Prostate gland (tissue), 2 donors: ENCODE measurements around the gene APAF1. TPM values are rescaled to one million over a fixed set of nuclear protein-coding genes. Genes with fewer than 3 reads are reported as not detected.

Source experiments
- DNase-seq: peaks from one replicate; pipeline ENCODE4 v3.0.0-alpha.2; 2019; ENCODE audit warnings: low spot score
- H3K27ac ChIP-seq, 2 donors: fragments of 200-600 bp; sonication (generic); 2 replicates each; pipeline ENCODE4 v1.5.1; 2017 to 2019
- H3K27me3 ChIP-seq: fragments of 200-600 bp; sonication (generic); replicated peaks from 2 replicates; pipeline ENCODE4 v1.5.1; 2019; ENCODE audit not compliant: insufficient read depth
- H3K36me3 ChIP-seq, 2 donors: fragments of 200-600 bp; sonication (generic); 1 replicate in 1 of 2; 2 replicates in 1 of 2; pipeline versions ENCODE4 v1.5.1 to v1.8.1; 2017 to 2019
- H3K4me1 ChIP-seq: fragments of 200-600 bp; sonication (generic); replicated peaks from 2 replicates; pipeline ENCODE4 v1.5.1; 2019
- H3K4me3 ChIP-seq, 2 donors: fragments of 200-600 bp; sonication (generic); 2 replicates each; pipeline ENCODE4 v1.5.1; 2017 to 2019
- H3K9me3 ChIP-seq: fragments of 200-600 bp; sonication (generic); 2 replicates; pipeline ENCODE4 v1.5.1; 2017
- POLR2A ChIP-seq: fragments of 450-650 bp; IDR thresholded peaks from one replicate; pipeline ENCODE4 v1.6.1; 2016; ENCODE audit warnings: antibody characterized with exemption, mild to moderate bottlenecking
- POLR2AphosphoS5 ChIP-seq: sonication (generic); formaldehyde crosslinking; IDR thresholded peaks from one replicate; pipeline ENCODE4 v1.6.1; 2017; ENCODE audit warnings: antibody characterized with exemption
- WGBS: methylation state at CpG from one replicate; pipeline ENCODE4 v1.1.5; 2018; 5-methylcytosine and 5-hydroxymethylcytosine counted together
- intact Hi-C: fragments of 100-400 bp; cut with DNase I; formaldehyde crosslinking; loops from one replicate; pipeline ENCODE4 v1.14.2; 2022
- total RNA-seq, 2 donors: library from RNA; depleted of rRNA; stranded (reverse); fragments of >200 nt; gene quantifications; one replicate each; pipeline ENCODE4 v1.1.0, GENCODE V29; 2016
- TF ChIP-seq, protein P1 (sequence below), 4 experiments: fragments of 200-600 bp in 2 of 4; fragments of 450-650 bp in 2 of 4; sonication (generic) in 2 of 4; IDR thresholded peaks; 1 replicate in 3 of 4; 2 replicates in 1 of 4; pipeline ENCODE4 v1.5.1; 2016 to 2019; ENCODE audit warnings: antibody characterized with exemption in 4 of 4, mild to moderate bottlenecking in 2 of 4, moderate library complexity in 2 of 4

The APAF1 gene
- total RNA-seq, 2 donors from 2014 or later: 9.4 to 11.6 TPM

DNA sequence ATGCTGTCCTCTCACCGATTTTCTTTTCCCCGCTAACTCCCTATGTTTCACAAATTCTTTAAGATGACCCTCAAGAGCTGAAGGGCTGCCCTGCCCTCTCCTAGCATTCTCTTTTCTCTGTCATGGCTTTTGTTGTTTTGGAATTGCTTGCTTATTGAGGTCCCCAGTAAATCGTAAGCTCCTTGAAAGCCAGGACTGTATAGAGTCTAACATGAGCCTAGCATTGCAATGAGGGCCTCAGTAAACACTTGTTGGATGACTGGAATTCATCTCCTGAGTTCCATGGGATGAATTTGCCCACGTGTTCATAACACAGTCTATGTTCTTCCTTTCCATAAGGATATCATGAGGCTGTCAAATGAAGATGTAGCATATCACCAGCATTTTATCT, 92.2 kb downstream of the APAF1 start:
- H3K9me3 ChIP-seq: no peaks in the 10 kb centered on the region
- no peak overlapping the region for H3K4me3 ChIP-seq
- H3K27ac ChIP-seq: no peak overlapping the region
- WGBS: 48% methylated on average over 4 of the region's 4 CpGs
- TF ChIP-seq POLR2AphosphoS5: no peak
- TF ChIP-seq, protein P1, sequence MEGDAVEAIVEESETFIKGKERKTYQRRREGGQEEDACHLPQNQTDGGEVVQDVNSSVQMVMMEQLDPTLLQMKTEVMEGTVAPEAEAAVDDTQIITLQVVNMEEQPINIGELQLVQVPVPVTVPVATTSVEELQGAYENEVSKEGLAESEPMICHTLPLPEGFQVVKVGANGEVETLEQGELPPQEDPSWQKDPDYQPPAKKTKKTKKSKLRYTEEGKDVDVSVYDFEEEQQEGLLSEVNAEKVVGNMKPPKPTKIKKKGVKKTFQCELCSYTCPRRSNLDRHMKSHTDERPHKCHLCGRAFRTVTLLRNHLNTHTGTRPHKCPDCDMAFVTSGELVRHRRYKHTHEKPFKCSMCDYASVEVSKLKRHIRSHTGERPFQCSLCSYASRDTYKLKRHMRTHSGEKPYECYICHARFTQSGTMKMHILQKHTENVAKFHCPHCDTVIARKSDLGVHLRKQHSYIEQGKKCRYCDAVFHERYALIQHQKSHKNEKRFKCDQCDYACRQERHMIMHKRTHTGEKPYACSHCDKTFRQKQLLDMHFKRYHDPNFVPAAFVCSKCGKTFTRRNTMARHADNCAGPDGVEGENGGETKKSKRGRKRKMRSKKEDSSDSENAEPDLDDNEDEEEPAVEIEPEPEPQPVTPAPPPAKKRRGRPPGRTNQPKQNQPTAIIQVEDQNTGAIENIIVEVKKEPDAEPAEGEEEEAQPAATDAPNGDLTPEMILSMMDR (IDR thresholded peaks at IDR 0.05): no peak
- TF ChIP-seq POLR2A: no peak
- no peaks in the 10 kb centered on the region for H3K4me1 ChIP-seq
- no peaks in the 10 kb centered on the region for H3K36me3 ChIP-seq
- no peaks in the 10 kb centered on the region for H3K27me3 ChIP-seq
- intact Hi-C loops: no loop called here
- DNase-seq: no peak

DNA sequence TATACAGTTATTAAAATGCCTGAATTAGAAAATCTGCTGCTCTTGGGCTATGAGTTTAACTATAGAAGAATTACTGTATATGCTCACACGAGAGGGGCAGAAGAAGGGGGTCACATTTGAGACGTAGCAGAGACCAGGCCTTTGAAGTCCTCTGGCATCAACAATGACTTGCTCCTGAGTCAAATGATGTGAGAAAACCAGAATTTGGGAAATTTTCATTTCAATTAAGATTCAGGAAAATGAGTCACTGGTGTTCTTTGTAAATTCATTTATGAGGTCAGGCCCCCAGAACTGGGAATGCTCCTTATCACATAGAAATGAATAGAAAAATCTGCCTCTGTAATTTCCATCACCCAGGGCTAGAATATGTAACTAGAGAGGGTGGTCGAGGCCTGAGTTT, 92.9 kb downstream of the APAF1 start:
- no peak overlapping the region for H3K27ac ChIP-seq
- H3K36me3 ChIP-seq: no peaks in the 10 kb centered on the region
- H3K4me3 ChIP-seq: no peak overlapping the region
- intact Hi-C loops: no loop called here
- no peak for TF ChIP-seq POLR2AphosphoS5
- DNase-seq: no peak
- H3K4me1 ChIP-seq: no peaks in the 10 kb centered on the region
- no peaks in the 10 kb centered on the region for H3K9me3 ChIP-seq
- no peaks in the 10 kb centered on the region for H3K27me3 ChIP-seq
- 80% methylated on average over 3 of the region's 3 CpGs for WGBS

DNA sequence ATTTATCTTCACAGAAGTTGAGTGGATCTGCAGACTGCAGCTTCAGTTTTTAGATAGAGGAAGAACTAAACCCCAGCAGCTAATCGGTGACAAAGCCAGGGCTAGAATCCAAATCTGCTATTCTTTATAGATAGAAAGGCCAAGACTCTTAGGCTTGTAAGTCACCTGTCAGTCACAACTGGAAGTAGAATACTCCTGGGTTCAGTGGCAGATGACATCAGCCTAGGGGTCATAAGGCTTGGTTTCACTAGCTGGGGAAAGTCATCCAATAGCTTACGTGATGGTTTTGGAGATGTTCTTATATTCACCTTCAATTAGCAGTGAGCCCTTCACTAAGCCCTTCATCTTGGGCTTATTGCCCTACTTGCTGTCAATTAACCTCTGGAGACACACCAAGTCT, 93.4 kb downstream of the APAF1 start:
- intact Hi-C loops: no loop called here
- no peaks in the 10 kb centered on the region for H3K36me3 ChIP-seq
- WGBS: 91% methylated on average over 2 of the region's 2 CpGs
- no peaks in the 10 kb centered on the region for H3K4me1 ChIP-seq
- TF ChIP-seq POLR2AphosphoS5: no peak
- TF ChIP-seq, protein P1 (IDR thresholded peaks at IDR 0.05): no peak
- TF ChIP-seq POLR2A: no peak
- no peak overlapping the region for H3K27ac ChIP-seq
- no peak for DNase-seq
- H3K4me3 ChIP-seq: no peak overlapping the region
- no peaks in the 10 kb centered on the region for H3K27me3 ChIP-seq
- H3K9me3 ChIP-seq: no peaks in the 10 kb centered on the region

DNA sequence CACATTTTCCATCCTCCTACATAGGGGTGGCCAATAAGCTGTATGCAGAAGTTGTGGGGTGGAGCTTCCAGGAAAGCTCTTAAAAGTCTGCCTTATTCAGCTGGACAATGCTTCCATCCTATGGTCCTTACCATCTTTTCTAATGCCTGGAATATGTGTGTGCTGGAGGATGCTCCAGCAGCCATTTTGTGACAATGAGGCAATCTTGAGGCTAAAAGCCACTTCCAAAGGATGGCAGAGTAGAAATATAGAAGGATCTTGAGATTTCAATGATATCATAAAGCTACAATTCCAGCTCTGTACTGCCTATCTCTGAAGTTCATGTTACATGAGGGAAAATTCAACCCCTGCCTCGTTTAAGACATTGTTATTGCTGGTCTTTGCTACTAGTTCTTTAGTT, 95.7 kb downstream of the APAF1 start:
- H3K9me3 ChIP-seq: no peaks in the 10 kb centered on the region
- no peaks in the 10 kb centered on the region for H3K4me1 ChIP-seq
- WGBS: 76% methylated on average over 1 of the region's 1 CpG
- no peak overlapping the region for H3K27ac ChIP-seq
- no peak for DNase-seq
- intact Hi-C loops: no loop called here
- H3K4me3 ChIP-seq: no peak overlapping the region
- TF ChIP-seq, protein P1 (IDR thresholded peaks at IDR 0.05): no peak
- no peak for TF ChIP-seq POLR2A
- no peak for TF ChIP-seq POLR2AphosphoS5
- H3K36me3 ChIP-seq: no peaks in the 10 kb centered on the region
- H3K27me3 ChIP-seq: no peaks in the 10 kb centered on the region

DNA sequence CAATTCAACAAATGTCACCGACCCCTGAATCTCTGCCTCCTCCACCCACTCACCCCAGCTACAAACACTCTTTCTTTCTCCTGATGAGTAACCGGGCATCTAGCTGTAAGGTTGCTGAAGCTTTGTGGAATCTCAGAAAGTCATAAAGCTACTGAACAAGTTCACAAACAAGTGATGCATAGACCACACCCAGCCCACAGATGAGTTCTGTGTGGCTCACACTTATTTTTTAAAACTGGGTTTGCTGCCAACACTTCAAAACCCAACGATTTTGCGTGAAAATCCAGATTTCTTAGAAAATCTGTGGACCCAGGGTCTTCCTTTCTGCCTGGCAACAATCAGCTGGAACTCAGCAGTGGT, 96.1 kb downstream of the APAF1 start:
- Histone ChIP-seq H3K27ac (no peak overlapping the region), H3K27me3 (no peaks in the 10 kb centered on the region), H3K4me1 (no peaks in the 10 kb centered on the region), H3K36me3 (no peaks in the 10 kb centered on the region), H3K4me3 (no peak overlapping the region), H3K9me3 (no peaks in the 10 kb centered on the region)
- 85% methylated on average over 4 of the region's 4 CpGs for WGBS
- DNase-seq: no peak
- TF ChIP-seq POLR2AphosphoS5 (no peak), POLR2A (no peak)
- TF ChIP-seq, protein P1 (IDR thresholded peaks at IDR 0.05): no peak
- intact Hi-C loops: no loop called here
